ENCODE measurements around the gene MAL.
"Not testable (repeated sequence)": the region's sequence is repeated elsewhere in the genome, so short reads cannot be mapped to it uniquely, and the experiment has no call there.

The MAL gene

GRCh38 chr2:95098273-95098672, 72.8 kb downstream of the MAL start:
- DNase-seq (ENCODE audit: low read depth, low spot score) = not testable (repeated sequence)

DNA sequence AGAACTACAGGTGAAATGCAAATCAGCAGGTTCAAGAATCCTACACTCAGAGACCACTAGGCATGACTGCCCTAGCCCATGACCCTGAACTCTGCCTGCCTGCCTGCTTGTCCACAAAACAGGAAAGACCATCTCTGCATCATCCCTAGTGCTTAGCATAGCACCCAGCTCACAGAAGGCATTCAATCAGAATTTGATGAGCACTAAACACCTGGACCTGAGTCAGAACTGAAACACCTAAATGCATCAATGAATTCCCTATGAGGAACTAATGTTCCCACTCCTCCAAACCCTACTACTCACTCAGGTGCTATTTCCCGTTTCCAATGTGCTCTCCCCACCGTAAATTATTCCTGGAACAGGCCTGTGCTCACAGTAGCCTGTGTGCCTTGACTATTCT, 74.4 kb downstream of the MAL start:
- no peak for DNase-seq (ENCODE audit: low read depth, low spot score)

All from ELF-1 (cell line).